SK-N-SH (cell line): ENCODE measurements around the gene CDSN. TPM values are rescaled to one million over a fixed set of nuclear protein-coding genes. Genes with fewer than 3 reads are reported as not detected.

Experiments used
- CTCF ChIA-PET: fragments of 300-600, 350-600 bp; formaldehyde crosslinking; extraction: SDS; loops from one replicate; lab custom pipeline; 2021; lab: Yijun Ruan, JAX
- POLR2A ChIA-PET: fragments of 350-600 bp; sonication (Branson Sonifier 250); formaldehyde crosslinking; extraction: SDS; loops from one replicate; lab custom pipeline; 2020; ENCODE audit warnings: antibody characterized with exemption, inconsistent platforms; lab: Yijun Ruan, JAX
- DNase-seq: peaks from one replicate; pipeline ENCODE4 v3.0.0; 2012
- H2AFZ ChIP-seq: fragments of 200-600 bp; sonication (generic); 2 replicates; pipeline ENCODE4 v1.8.1; 2016; ENCODE audit warnings: antibody characterized with exemption, mild to moderate bottlenecking, low read depth
- H3F3A ChIP-seq: fragments of 200-600 bp; sonication (generic); replicated peaks from 2 replicates; pipeline ENCODE3; 2016; ENCODE audit warnings: antibody characterized with exemption, mild to moderate bottlenecking; ENCODE audit not compliant: insufficient read depth
- H3K27ac ChIP-seq, 2 experiments: fragments of 200-500 bp in 1 of 2; fragments of 200-600 bp in 1 of 2; sonication (Bioruptor generic) in 1 of 2; sonication (generic), shearing (Covaris generic) in 1 of 2; 2 replicates each; pipeline versions ENCODE4 v1.5.1 to v1.6.1; 2014 to 2016; ENCODE audit warnings: low read depth in 2 of 2, inconsistent platforms in 1 of 2, low read length in 1 of 2, mild to moderate bottlenecking in 1 of 2, mixed read lengths in 1 of 2
- H3K27me3 ChIP-seq: fragments of 200-600 bp; sonication (generic), shearing (Covaris generic); 2 replicates; pipeline ENCODE4 v1.6.1; 2016; ENCODE audit warnings: mixed run types; ENCODE audit not compliant: insufficient read depth
- H3K36me3 ChIP-seq, 2 experiments: fragments of 200-500 bp in 1 of 2; fragments of 200-600 bp in 1 of 2; sonication (Bioruptor generic) in 1 of 2; sonication (generic) in 1 of 2; replicated peaks in 1 of 2; 2 replicates each; pipeline versions ENCODE3 to v1.5.1; 2014 to 2016; ENCODE audit warnings: low read length in 1 of 2, mild to moderate bottlenecking in 1 of 2; ENCODE audit not compliant: insufficient read depth in 2 of 2, control insufficient read depth in 1 of 2
- H3K4me1 ChIP-seq, 2 experiments: fragments of 200-500 bp in 1 of 2; fragments of 200-600 bp in 1 of 2; sonication (Bioruptor generic) in 1 of 2; sonication (generic), shearing (Covaris generic) in 1 of 2; 2 replicates each; pipeline versions ENCODE4 v1.5.1 to v1.6.1; 2014 to 2016; ENCODE audit warnings: low read depth in 1 of 2, low read length in 1 of 2, mixed run types in 1 of 2; ENCODE audit not compliant: insufficient read depth in 2 of 2, control insufficient read depth in 1 of 2
- H3K4me2 ChIP-seq: fragments of 200-600 bp; sonication (generic), shearing (Covaris generic); 2 replicates; pipeline ENCODE4 v1.6.1; 2017; ENCODE audit warnings: mixed run types
- H3K4me3 ChIP-seq, 2 experiments: fragments of 200-500 bp in 1 of 2; fragments of 200-600 bp in 1 of 2; sonication (Bioruptor generic) in 1 of 2; sonication (generic), shearing (Covaris generic) in 1 of 2; 2 replicates each; pipeline versions ENCODE4 v1.5.1 to v1.8.1; 2014 to 2016; ENCODE audit warnings: low read depth in 2 of 2, inconsistent platforms in 1 of 2, low read length in 1 of 2, mild to moderate bottlenecking in 1 of 2, mixed read lengths in 1 of 2, moderate library complexity in 1 of 2
- H3K79me2 ChIP-seq: fragments of 200-600 bp; sonication (generic); 2 replicates; pipeline ENCODE4 v1.8.1; 2017; ENCODE audit warnings: mild to moderate bottlenecking; ENCODE audit not compliant: insufficient read depth
- H3K9ac ChIP-seq: fragments of 200-600 bp; sonication (generic); 2 replicates; pipeline ENCODE4 v1.6.1; 2017; ENCODE audit warnings: mixed run types
- H3K9me2 ChIP-seq: fragments of 200-600 bp; sonication (generic); 2 replicates; pipeline ENCODE4 v1.6.1; 2017; ENCODE audit warnings: mixed run types
- H3K9me3 ChIP-seq: fragments of 200-600 bp; sonication (generic); 2 replicates; pipeline ENCODE4 v1.6.1; 2017; ENCODE audit warnings: mixed run types, mild to moderate bottlenecking, moderate library complexity
- H4K20me1 ChIP-seq: fragments of 200-600 bp; sonication (generic); 2 replicates; pipeline ENCODE4 v1.6.1; 2017; ENCODE audit warnings: mild to moderate bottlenecking, mixed run types; ENCODE audit not compliant: insufficient read depth
- FOSL2 ChIP-seq: IDR thresholded peaks from 2 replicates; pipeline ENCODE4 v1.4.0; 2012; ENCODE audit warnings: low read depth, mild to moderate bottlenecking, moderate library complexity, borderline replicate concordance
- FOXJ3 ChIP-seq: sonication (generic); formaldehyde crosslinking; IDR thresholded peaks from 2 replicates; pipeline ENCODE4 v1.5.1; 2020; ENCODE audit warnings: mild to moderate bottlenecking, missing genetic modification reagents
- FOXM1 ChIP-seq: IDR thresholded peaks from 2 replicates; pipeline ENCODE4 v1.4.0; 2012; ENCODE audit warnings: low read depth, mild to moderate bottlenecking
- GATA2 ChIP-seq: sonication (generic); formaldehyde crosslinking; IDR thresholded peaks from 2 replicates; pipeline ENCODE4 v1.5.0; 2020; ENCODE audit warnings: mild to moderate bottlenecking, missing genetic modification reagents
- JUND ChIP-seq: IDR thresholded peaks from 2 replicates; pipeline ENCODE4 v1.4.0; 2012
- MEF2A ChIP-seq: IDR thresholded peaks from 2 replicates; pipeline ENCODE4 v1.4.0; 2012; ENCODE audit warnings: low read depth, borderline replicate concordance
- MXI1 ChIP-seq: IDR thresholded peaks from 2 replicates; pipeline ENCODE4 v1.6.1; 2012; ENCODE audit warnings: mild to moderate bottlenecking, low read depth, low read length, improper control_type of control experiment
- NFIC ChIP-seq: IDR thresholded peaks from 2 replicates; pipeline ENCODE4 v1.4.0; 2012; ENCODE audit warnings: borderline replicate concordance
- NRF1 ChIP-seq: IDR thresholded peaks from 2 replicates; pipeline ENCODE4 v1.6.1; 2012; ENCODE audit warnings: low read depth, mild to moderate bottlenecking, low read length
- RCOR1 ChIP-seq: fragments of 150-350 bp; IDR thresholded peaks from 2 replicates; pipeline ENCODE4 v1.6.1; 2017; ENCODE audit warnings: antibody characterized with exemption, low read length
- RFX5 ChIP-seq: IDR thresholded peaks from 2 replicates; pipeline ENCODE4 v1.6.1; 2012; ENCODE audit warnings: mild to moderate bottlenecking, improper control_type of control experiment, low read length
- RXRA ChIP-seq: IDR thresholded peaks from 2 replicates; pipeline ENCODE4 v1.4.0; 2012; ENCODE audit warnings: low read depth, mild to moderate bottlenecking, borderline replicate concordance
- USF1 ChIP-seq: IDR thresholded peaks from 2 replicates; pipeline ENCODE4 v1.4.0; 2012; ENCODE audit warnings: low read depth, borderline replicate concordance
- WGBS: methylation state at CpG from one replicate; pipeline ENCODE4 v1.1.6; 2017; ENCODE audit warnings: low lambda C conversion rate; 5-methylcytosine and 5-hydroxymethylcytosine counted together
- polyA plus RNA-seq, 3 experiments: library from polyadenylated mRNA; depleted of rRNA; stranded (reverse); fragments of >200 nt; gene quantifications; 2 replicates each; pipeline ENCODE4 v1.2.3, GENCODE V29; 2012

Gene CDSN
- polyA plus RNA-seq, 1 of the 3 experiments (the other 2 are of a cell fraction), result 0.02 TPM

- TF ChIP-seq JUND (no peak), USF1 (no peak), RFX5 (no peak), FOXM1 (no peak), GATA2 (CRISPR knock-in tag) (no peak), MXI1 (no peak), RXRA (no peak), MEF2A (no peak), NRF1 (no peak), FOSL2 (no peak), NFIC (no peak)
- CTCF ChIA-PET, result interaction anchor here (4.2 to 8.5 kb wide), 2 partner anchors 52 to 227 kb away, joined by 63 to 89 read pairs; no protein-coding TSS in a partner anchor
- H3K79me2 ChIP-seq, result no peaks in the 10 kb centered on the region
- 88% methylated on average over 8 of the region's 15 CpGs for WGBS
- H2AFZ ChIP-seq, result no peak overlapping the region
- peaks cover 0 to 11% of the 10 kb centered on the region in 2 experiments; a peak in 2 of 4 replicates for H3K4me1 ChIP-seq
- no peak overlapping the region for H3K9ac ChIP-seq
- POLR2A ChIA-PET, result no interaction called here
- H3K27ac ChIP-seq, result no peak overlapping the region
- H3K9me3 ChIP-seq, result no peaks in the 10 kb centered on the region
- H3K36me3 ChIP-seq, result no peaks in the 10 kb centered on the region
- no peak overlapping the region for H3K4me2 ChIP-seq
- DNase-seq, result no peak
- H3K9me2 ChIP-seq, result no peaks in the 10 kb centered on the region
- H3K4me3 ChIP-seq, result no peak overlapping the region
- H4K20me1 ChIP-seq, result no peaks in the 10 kb centered on the region
- peaks cover 9% of the 10 kb centered on the region for H3F3A ChIP-seq
- no peaks in the 10 kb centered on the region for H3K27me3 ChIP-seq
Measured at GRCh38 chr6:31140643-31141042, 20.4 kb upstream of the CDSN start.

- WGBS, result 31% methylated on average over 4 of the region's 4 CpGs
- Histone ChIP-seq H3K79me2 (no peaks in the 10 kb centered on the region), H2AFZ (no peak overlapping the region), H3K9ac (no peak overlapping the region), H3K4me2 (no peak overlapping the region), H3F3A (peaks cover 9% of the 10 kb centered on the region), H3K4me3 (no peak overlapping the region), H3K9me3 (no peaks in the 10 kb centered on the region), H3K4me1 (peaks cover 0 to 11% of the 10 kb centered on the region in 2 experiments; a peak in 2 of 4 replicates), H4K20me1 (no peaks in the 10 kb centered on the region), H3K27ac (no peak overlapping the region), H3K36me3 (no peaks in the 10 kb centered on the region), H3K27me3 (no peaks in the 10 kb centered on the region), H3K9me2 (no peaks in the 10 kb centered on the region)
- TF ChIP-seq NFIC (peak; percentile 25; the same call in 1 of the 2 replicates), RCOR1 (no peak), FOXJ3 (CRISPR knock-in tag) (no peak)
- POLR2A ChIA-PET, result no interaction called here
- CTCF ChIA-PET, result interaction anchor here (1.6 to 8.5 kb wide), 4 partner anchors 11 to 228 kb away, joined by 3 to 89 read pairs (median 34); no protein-coding TSS in a partner anchor
- no peak for DNase-seq
Measured at GRCh38 chr6:31139599-31139998, 19.4 kb upstream of the CDSN start.
